ENCODE data around the gene SCN5A. TPM values are rescaled to one million over a fixed set of nuclear protein-coding genes. Genes with fewer than 3 reads are reported as not detected.

SCN5A gene
- total and polyA plus RNA-seq, 2 of the 8 experiments (the other 6 are each of a cell fraction or from before 2014, with no cell fraction given) = 4.8 to 11.4 TPM

DNA sequence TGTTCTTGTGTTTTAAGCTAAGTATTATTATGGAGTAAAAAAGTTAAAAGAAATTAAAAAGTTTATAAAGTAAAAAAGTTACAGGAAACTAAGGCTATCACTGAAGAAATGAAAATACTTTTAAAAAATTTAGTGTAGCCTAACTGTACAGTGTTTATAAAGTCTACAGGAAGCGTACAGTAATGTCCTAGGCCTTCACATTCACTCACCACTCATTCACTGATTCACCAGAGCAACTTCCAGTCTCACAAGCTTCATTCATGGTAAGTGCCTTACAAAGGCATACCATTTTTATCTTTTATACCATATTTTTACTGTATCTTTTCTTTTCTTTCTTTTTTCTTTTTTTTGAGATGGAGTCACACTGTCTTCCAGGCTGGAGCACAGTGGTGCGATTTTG is 40.7 kb upstream of the SCN5A start:
- no peaks in the 10 kb centered on the region for H3K27me3 ChIP-seq (replicated peaks in 1 of 4; ENCODE audit: control insufficient read depth in 3 of 4, extremely low read depth in 1 of 4, insufficient read depth in 3 of 4, low read length in 3 of 4)
- ChIA-PET POLR2A (ENCODE audit: partially characterized antibody) (interaction anchor here (0.6 kb wide), 1 partner anchor 276 kb away, joined by 3 read pairs; no protein-coding TSS in a partner anchor), CTCF (ENCODE audit: partially characterized antibody) (interaction anchor here (0.6 to 3.7 kb wide), 4 partner anchors 18 to 154 kb away, joined by 3 to 18 read pairs (median 3); no protein-coding TSS in a partner anchor)
- H3K79me2 ChIP-seq (ENCODE audit: control insufficient read depth in 1 of 2, insufficient read depth in 2 of 2, low read length in 2 of 2) = no peaks in the 10 kb centered on the region
- H2BK20ac ChIP-seq (ENCODE audit: low read length) = no peak overlapping the region
- no peak overlapping the region for H3K4me2 ChIP-seq (ENCODE audit: insufficient read depth in 1 of 2, low read depth in 2 of 2, low read length in 2 of 2)
- no peak overlapping the region for H3K9ac ChIP-seq (replicated peaks in 1 of 4; ENCODE audit: extremely low read depth in 1 of 4, low read depth in 3 of 4, low read length in 3 of 4)
- H2BK12ac ChIP-seq (ENCODE audit: low read depth, low read length) = no peak overlapping the region
- no peak overlapping the region for H4K8ac ChIP-seq (ENCODE audit: extremely low read depth, insufficient read depth, low read length)
- TF ChIP-seq JUN (IDR thresholded peaks at IDR 0.05; ENCODE audit: low read depth, low read length) (no peak), GABPA (IDR thresholded peaks at IDR 0.05; ENCODE audit: borderline replicate concordance, insufficient read depth, low read length) (no peak)
- H4K91ac ChIP-seq (replicated peaks; ENCODE audit: insufficient read length, low read length) = no peak overlapping the region
- no peaks in the 10 kb centered on the region for H3K36me3 ChIP-seq (ENCODE audit: control insufficient read depth in 2 of 4, insufficient read depth in 4 of 4, low read length in 3 of 4)
- H3K9me3 ChIP-seq (ENCODE audit: insufficient read depth in 2 of 2, low read depth in 1 of 2, low read length in 1 of 2) = no peaks in the 10 kb centered on the region
- H3K4me3 ChIP-seq (ENCODE audit: extremely low read depth in 1 of 4, insufficient read depth in 2 of 4, low read depth in 3 of 4, low read length in 4 of 4) = no peak overlapping the region
- no peak overlapping the region for H3K56ac ChIP-seq (replicated peaks; ENCODE audit: insufficient read length, low read depth, low read length)
- H3K4me1 ChIP-seq (replicated peaks in 1 of 4; ENCODE audit: control insufficient read depth in 3 of 4, insufficient read depth in 4 of 4, low read length in 3 of 4) = no peaks in the 10 kb centered on the region
- no peak overlapping the region for H3K14ac ChIP-seq (ENCODE audit: insufficient read length)
- H2BK5ac ChIP-seq (ENCODE audit: low read depth, low read length) = no peak overlapping the region
- FAIRE-seq (no peak), DNase-seq (ENCODE audit: low read depth in 1 of 2, low spot score in 2 of 2) (no peak)
- H3K23ac ChIP-seq (ENCODE audit: insufficient read length) = no peak overlapping the region
- no peaks in the 10 kb centered on the region for H3K23me2 ChIP-seq (ENCODE audit: low read depth, low read length)
- H2AFZ ChIP-seq (ENCODE audit: low read length) = no peak overlapping the region
- H3K79me1 ChIP-seq (ENCODE audit: low read depth, low read length) = no peaks in the 10 kb centered on the region
- H2BK120ac ChIP-seq (replicated peaks; ENCODE audit: low read depth, low read length) = no peak overlapping the region
- H3K4ac ChIP-seq (replicated peaks; ENCODE audit: insufficient read length, low read depth, low read length) = no peak overlapping the region
- H2AK5ac ChIP-seq (ENCODE audit: low read depth, low read length) = no peak overlapping the region
- no peaks in the 10 kb centered on the region for H4K20me1 ChIP-seq (replicated peaks in 1 of 2; ENCODE audit: control insufficient read depth in 1 of 2, insufficient read depth in 2 of 2, low read length in 2 of 2)
- H2BK15ac ChIP-seq (ENCODE audit: low read length) = no peak overlapping the region
- 97% methylated on average over 2 of the region's 2 CpGs; no CpG with 5 or more reads in 1 of the 2 experiments for WGBS, 2 experiments (ENCODE audit: extremely low coverage in 1 of 2, insufficient coverage in 1 of 2, insufficient read length in 1 of 2, insufficient replicate concordance in 2 of 2, low coverage in 1 of 2, low lambda C conversion rate in 2 of 2, missing lambda C conversion rate in 1 of 2)
- no peak overlapping the region for H4K5ac ChIP-seq (ENCODE audit: insufficient read length, low read depth, low read length)
- no peak overlapping the region for H3K27ac ChIP-seq (ENCODE audit: low read depth, low read length)
- no peak overlapping the region for H3K18ac ChIP-seq (ENCODE audit: extremely low read depth, low read length)
